ENCODE results near the gene FLAD1.
A peak's percentile ranks its signal among the peaks of the same experiment; 100 is the strongest.

The FLAD1 gene

GRCh38 chr1:154982897-154983648, at the start of gene FLAD1:
TSS of gene FLAD1 (plus strand) at chr1:154983344. CDS start at chr1:154983695, 351 bp downstream.
- DNase-seq (ENCODE audit: low read depth): peak; percentile 93

- DNase-seq (ENCODE audit: low read depth): no peak
Observed at GRCh38 chr1:154934358-154934948, 48.7 kb upstream of the FLAD1 start.

- DNase-seq (ENCODE audit: low read depth): no peak
Observed at GRCh38 chr1:154935749-154936554, 47.2 kb upstream of the FLAD1 start.

- peak; percentile 93 for DNase-seq (ENCODE audit: low read depth)
Observed at GRCh38 chr1:154936555-154937084, 46.5 kb upstream of the FLAD1 start, which contains the start of gene PMVK. TSS of gene PMVK (minus strand) at chr1:154936719. CDS start at chr1:154936685, 34 bp downstream.

GRCh38 chr1:154937085-154937987, 45.8 kb upstream of the FLAD1 start:
- DNase-seq (ENCODE audit: low read depth): peak; percentile 80

- DNase-seq (ENCODE audit: low read depth): no peak
Observed at GRCh38 chr1:154937988-154938386, 45.2 kb upstream of the FLAD1 start.

- DNase-seq (ENCODE audit: low read depth): no peak
Observed at GRCh38 chr1:154938604-154939399, 44.3 kb upstream of the FLAD1 start.

GRCh38 chr1:154940213-154940560, 43.0 kb upstream of the FLAD1 start:
- no peak for DNase-seq (ENCODE audit: low read depth)

- no peak for DNase-seq (ENCODE audit: low read depth)
Observed at GRCh38 chr1:154940651-154941194, 42.4 kb upstream of the FLAD1 start.

GRCh38 chr1:154941333-154942013, 41.7 kb upstream of the FLAD1 start:
- DNase-seq (ENCODE audit: low read depth): no peak

- no peak for DNase-seq (ENCODE audit: low read depth)
Observed at GRCh38 chr1:154943649-154944400, 39.3 kb upstream of the FLAD1 start.

- DNase-seq (ENCODE audit: low read depth): no peak
Observed at GRCh38 chr1:154944401-154945159, 38.6 kb upstream of the FLAD1 start.

GRCh38 chr1:154945160-154945961, 37.8 kb upstream of the FLAD1 start:
- no peak for DNase-seq (ENCODE audit: low read depth)

- DNase-seq (ENCODE audit: low read depth): no peak
Observed at GRCh38 chr1:154945962-154946850, 36.9 kb upstream of the FLAD1 start.

- DNase-seq (ENCODE audit: low read depth): no peak
Observed at GRCh38 chr1:154948079-154948478, 35.1 kb upstream of the FLAD1 start.

GRCh38 chr1:154951901-154952657, 31.1 kb upstream of the FLAD1 start:
- DNase-seq (ENCODE audit: low read depth): no peak
